Measurements from ENCODE around the gene NTSR2. TPM values are rescaled to one million over a fixed set of nuclear protein-coding genes. Genes with fewer than 3 reads are reported as not detected.

NTSR2 gene
- total RNA-seq, 4 donors from 2014 or later, result not detected

- in situ Hi-C loops (cut with MboI; ENCODE audit: low pct_ligation_motif_present in 1 of 4, low pct_unique_long_range_greater_than_20kb in 1 of 4, low sequenced_read_pairs in 3 of 4), result no loop called here
- intact Hi-C loops (cut with DNase I; ENCODE audit: low total_unique reads), result no loop called here
- Histone ChIP-seq H3K9me3 (no peaks in the 10 kb centered on the region), H3K27ac (peak overlapping the region; percentile 43 to 77 (median 64)), H3K36me3 (no peaks in the 10 kb centered on the region), H3K4me1 (peaks cover 6 to 24% (median 12%) of the 10 kb centered on the region in 4 donors), H3K27me3 (no peaks in the 10 kb centered on the region), H3K4me3 (no peak overlapping the region)
- WGBS, 2 donors (ENCODE audit: low coverage in 1 of 2), result 46% methylated on average over 16 of the region's 16 CpGs; no CpG with 5 or more reads in 1 of the 2 donors
- DNase-seq, result no peak
- TF ChIP-seq POLR2AphosphoS5 (IDR thresholded peaks at IDR 0.05) (no peak), POLR2A (IDR thresholded peaks at IDR 0.05) (no peak), EP300 (IDR thresholded peaks at IDR 0.05; ENCODE audit: low read depth) (no peak)
- TF ChIP-seq, protein P1, sequence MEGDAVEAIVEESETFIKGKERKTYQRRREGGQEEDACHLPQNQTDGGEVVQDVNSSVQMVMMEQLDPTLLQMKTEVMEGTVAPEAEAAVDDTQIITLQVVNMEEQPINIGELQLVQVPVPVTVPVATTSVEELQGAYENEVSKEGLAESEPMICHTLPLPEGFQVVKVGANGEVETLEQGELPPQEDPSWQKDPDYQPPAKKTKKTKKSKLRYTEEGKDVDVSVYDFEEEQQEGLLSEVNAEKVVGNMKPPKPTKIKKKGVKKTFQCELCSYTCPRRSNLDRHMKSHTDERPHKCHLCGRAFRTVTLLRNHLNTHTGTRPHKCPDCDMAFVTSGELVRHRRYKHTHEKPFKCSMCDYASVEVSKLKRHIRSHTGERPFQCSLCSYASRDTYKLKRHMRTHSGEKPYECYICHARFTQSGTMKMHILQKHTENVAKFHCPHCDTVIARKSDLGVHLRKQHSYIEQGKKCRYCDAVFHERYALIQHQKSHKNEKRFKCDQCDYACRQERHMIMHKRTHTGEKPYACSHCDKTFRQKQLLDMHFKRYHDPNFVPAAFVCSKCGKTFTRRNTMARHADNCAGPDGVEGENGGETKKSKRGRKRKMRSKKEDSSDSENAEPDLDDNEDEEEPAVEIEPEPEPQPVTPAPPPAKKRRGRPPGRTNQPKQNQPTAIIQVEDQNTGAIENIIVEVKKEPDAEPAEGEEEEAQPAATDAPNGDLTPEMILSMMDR (IDR thresholded peaks at IDR 0.05), result no peak
Measured at GRCh38 chr2:11697103-11697871, 27.3 kb upstream of the NTSR2 start.

GRCh38 chr2:11696736-11697102, 26.7 kb upstream of the NTSR2 start:
- no peaks in the 10 kb centered on the region for H3K36me3 ChIP-seq
- DNase-seq, result no peak
- intact Hi-C loops (cut with DNase I; ENCODE audit: low total_unique reads), result no loop called here
- H3K27me3 ChIP-seq, result no peaks in the 10 kb centered on the region
- peaks cover 6 to 24% (median 12%) of the 10 kb centered on the region in 4 donors for H3K4me1 ChIP-seq
- in situ Hi-C loops (cut with MboI; ENCODE audit: low pct_ligation_motif_present in 1 of 4, low pct_unique_long_range_greater_than_20kb in 1 of 4, low sequenced_read_pairs in 3 of 4), result no loop called here
- no peak for TF ChIP-seq POLR2A (IDR thresholded peaks at IDR 0.05)
- TF ChIP-seq, protein P1 (IDR thresholded peaks at IDR 0.05), result no peak
- TF ChIP-seq EP300 (IDR thresholded peaks at IDR 0.05; ENCODE audit: low read depth), result no peak
- no peak for TF ChIP-seq POLR2AphosphoS5 (IDR thresholded peaks at IDR 0.05)
- no peak overlapping the region for H3K4me3 ChIP-seq
- H3K9me3 ChIP-seq, result no peaks in the 10 kb centered on the region
- peak overlapping the region in 3 of 4 donors; percentile 43 to 72 (median 55) for H3K27ac ChIP-seq
- 55% methylated on average over 9 of the region's 9 CpGs; no CpG with 5 or more reads in 1 of the 2 donors for WGBS, 2 donors (ENCODE audit: low coverage in 1 of 2)

- Histone ChIP-seq H3K9me3 (no peaks in the 10 kb centered on the region), H3K36me3 (no peaks in the 10 kb centered on the region), H3K4me1 (peaks cover 6 to 24% (median 12%) of the 10 kb centered on the region in 4 donors), H3K4me3 (no peak overlapping the region), H3K27me3 (no peaks in the 10 kb centered on the region), H3K27ac (no peak overlapping the region)
- 91% methylated on average over 2 of the region's 2 CpGs; no CpG with 5 or more reads in 1 of the 2 donors for WGBS, 2 donors (ENCODE audit: low coverage in 1 of 2)
- in situ Hi-C loops (cut with MboI; ENCODE audit: low pct_ligation_motif_present in 1 of 4, low pct_unique_long_range_greater_than_20kb in 1 of 4, low sequenced_read_pairs in 3 of 4), result no loop called here
- intact Hi-C loops (cut with DNase I; ENCODE audit: low total_unique reads), result no loop called here
- DNase-seq, result no peak
- no peak for TF ChIP-seq POLR2AphosphoS5 (IDR thresholded peaks at IDR 0.05)
- TF ChIP-seq, protein P1 (IDR thresholded peaks at IDR 0.05), result no peak
Measured at GRCh38 chr2:11695576-11695975, 25.6 kb upstream of the NTSR2 start.

DNA sequence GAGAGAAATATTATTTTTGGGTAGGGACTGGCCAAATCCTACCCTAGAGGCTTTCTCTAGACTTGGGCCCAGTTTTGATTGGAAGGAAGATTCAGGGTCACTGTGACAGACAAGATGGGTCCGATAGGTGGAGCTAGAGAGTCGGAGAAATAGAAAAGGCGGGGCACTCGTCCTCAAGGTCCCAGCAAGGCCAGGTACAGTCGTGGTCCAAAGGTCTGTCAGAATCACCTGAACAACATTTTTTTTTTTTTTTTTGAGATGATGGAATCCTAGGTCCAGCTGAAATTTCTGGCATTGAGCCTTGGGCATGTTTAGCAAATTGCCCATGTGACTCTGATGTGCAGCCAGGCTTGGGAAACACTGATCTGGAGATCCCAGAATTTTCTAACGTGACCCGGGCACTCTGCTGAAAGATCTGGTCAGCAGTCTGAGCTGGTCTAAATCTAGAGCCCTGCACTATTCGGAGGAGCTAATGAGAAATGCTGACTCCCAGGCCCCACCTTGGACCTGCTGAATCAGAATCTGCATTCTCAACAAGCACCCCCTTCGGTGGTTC, 23.0 kb upstream of the NTSR2 start:
- H3K4me3 ChIP-seq, result no peak overlapping the region
- DNase-seq, result peak; percentile 77
- no peaks in the 10 kb centered on the region for H3K9me3 ChIP-seq
- TF ChIP-seq POLR2A (IDR thresholded peaks at IDR 0.05), result no peak
- TF ChIP-seq, protein P1 (IDR thresholded peaks at IDR 0.05), result peak; percentile 70 to 81 (median 78)
- 14 to 15% methylated on average over 7 to 9 of the region's 9 CpGs for WGBS, 2 donors (ENCODE audit: low coverage in 1 of 2)
- H3K27ac ChIP-seq, result no peak overlapping the region
- in situ Hi-C loops (cut with MboI; ENCODE audit: low pct_ligation_motif_present in 1 of 4, low pct_unique_long_range_greater_than_20kb in 1 of 4, low sequenced_read_pairs in 3 of 4) (no loop called here), intact Hi-C loops (cut with DNase I; ENCODE audit: low total_unique reads) (no loop called here)
- no peaks in the 10 kb centered on the region for H3K36me3 ChIP-seq
- H3K4me1 ChIP-seq, result peaks cover 6 to 31% (median 21%) of the 10 kb centered on the region in 4 donors
- no peaks in the 10 kb centered on the region for H3K27me3 ChIP-seq

Data from transverse colon (tissue), 4 donors.